Aorta (tissue), 5 donors: ENCODE results near the gene RNF207. TPM values are rescaled to one million over a fixed set of nuclear protein-coding genes. Genes with fewer than 3 reads are reported as not detected.

Experiments
- ATAC-seq: fragments of 200-7000 bp; cut with Tn5 transposase; one replicate; pipeline ENCODE4 v1.9.1; 2022; ENCODE audit warnings: moderate library complexity; ENCODE audit not compliant: low FRiP score
- DNase-seq, 2 donors: peaks; one replicate each; pipeline ENCODE4 v3.0.0-alpha.2; 2020
- H3K27ac ChIP-seq, 2 donors: one replicate each; pipeline ENCODE4 v1.5.1; 2013; ENCODE audit warnings: low read length in 2 of 2, mild to moderate bottlenecking in 2 of 2, moderate library complexity in 2 of 2, control low read depth in 1 of 2, inconsistent platforms in 1 of 2, low read depth in 1 of 2
- H3K27me3 ChIP-seq, 2 donors: one replicate each; pipeline ENCODE4 v1.6.1; 2013; ENCODE audit warnings: control low read depth in 1 of 2, low read length in 1 of 2, mild to moderate bottlenecking in 1 of 2, moderate library complexity in 1 of 2; ENCODE audit not compliant: insufficient read depth in 2 of 2, control insufficient read depth in 1 of 2
- H3K36me3 ChIP-seq, 2 donors: one replicate each; pipeline ENCODE4 v1.6.1; 2013; ENCODE audit warnings: control low read depth in 1 of 2, low read length in 1 of 2, mild to moderate bottlenecking in 1 of 2; ENCODE audit not compliant: insufficient read depth in 2 of 2, control insufficient read depth in 1 of 2
- H3K4me1 ChIP-seq, 2 donors: one replicate each; pipeline ENCODE4 v1.6.1; 2013; ENCODE audit warnings: low read length in 2 of 2, control low read depth in 1 of 2, mild to moderate bottlenecking in 1 of 2, moderate library complexity in 1 of 2; ENCODE audit not compliant: insufficient read depth in 2 of 2, control insufficient read depth in 1 of 2
- H3K4me3 ChIP-seq, 2 donors: one replicate each; pipeline ENCODE4 v1.5.1; 2013; ENCODE audit warnings: low read length in 2 of 2, control low read depth in 1 of 2, mild to moderate bottlenecking in 1 of 2
- H3K9me3 ChIP-seq: one replicate; pipeline ENCODE4 v1.6.1; 2013; ENCODE audit warnings: mild to moderate bottlenecking, low read length; ENCODE audit not compliant: control insufficient read depth
- WGBS, 2 donors: extraction: QIAGEN DNeasy Blood & Tissue Kit; methylation state at CpG; one replicate each; pipeline ENCODE4 v1.1.7; 2013; 5-methylcytosine and 5-hydroxymethylcytosine counted together
- intact Hi-C, 2 donors: fragments of 100-400 bp; cut with DNase I; formaldehyde crosslinking; loops; one replicate each; pipeline versions ENCODE4 v1.14.2 to v1.15.0; 2022
- polyA plus RNA-seq, 2 donors: library from polyadenylated mRNA; stranded (reverse); fragments of 200-250 nt; gene quantifications; one replicate each; pipeline ENCODE4 v1.2.3, GENCODE V29; 2013
- total RNA-seq, 2 donors: library from RNA; stranded (reverse); fragmentation: NEBNext Ultra II Directional; extraction: Animal tissue kit (Norgen Biotek cat#: 25700); gene quantifications; one replicate each; pipeline ENCODE4 v1.2.1, GENCODE V29; 2021
- donor health status: healthy with polysubstance abuse.
- donor health status: Bipolar disorder and iron deficiency.
- donor health status: DM: no; HTN: no; CAD: no.
- donor health status: DM: no; HTN: no; CAD: no.
- donor health status: DM: yes; HTN: yes; CAD: no.

RNF207 gene
- total and polyA plus RNA-seq, 4 donors: 1.5 to 31.4 (median 14.5) TPM

DNA sequence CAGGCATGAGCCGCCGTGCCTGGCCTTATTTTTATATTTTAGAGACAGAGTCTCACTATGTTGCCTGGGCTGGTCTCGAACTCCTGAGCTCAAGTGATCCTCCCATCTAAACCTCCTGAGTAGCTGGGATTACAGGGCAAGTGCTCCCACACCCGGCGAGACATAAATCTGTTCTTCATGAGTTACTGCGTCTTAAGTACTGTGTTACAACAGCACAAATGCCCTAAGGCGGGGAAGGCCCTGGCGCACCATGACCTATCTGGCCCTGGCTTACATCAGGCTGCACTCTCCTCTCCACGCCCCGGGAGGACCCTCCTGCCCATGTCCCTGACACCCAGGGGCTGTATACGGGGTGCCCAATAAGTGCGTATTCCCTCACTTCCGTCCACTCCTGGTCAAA lies 50.7 kb downstream of the RNF207 start:
- Histone ChIP-seq H3K4me1 (no peaks in the 10 kb centered on the region), H3K36me3 (no peaks in the 10 kb centered on the region), H3K27ac (no peak overlapping the region), H3K27me3 (no peaks in the 10 kb centered on the region), H3K9me3 (no peaks in the 10 kb centered on the region), H3K4me3 (no peak overlapping the region)
- WGBS, 2 donors: 94 to 96% methylated on average over 13 of the region's 13 CpGs
- ATAC-seq: no peak
- intact Hi-C loops: no loop called here
- no peak for DNase-seq

DNA sequence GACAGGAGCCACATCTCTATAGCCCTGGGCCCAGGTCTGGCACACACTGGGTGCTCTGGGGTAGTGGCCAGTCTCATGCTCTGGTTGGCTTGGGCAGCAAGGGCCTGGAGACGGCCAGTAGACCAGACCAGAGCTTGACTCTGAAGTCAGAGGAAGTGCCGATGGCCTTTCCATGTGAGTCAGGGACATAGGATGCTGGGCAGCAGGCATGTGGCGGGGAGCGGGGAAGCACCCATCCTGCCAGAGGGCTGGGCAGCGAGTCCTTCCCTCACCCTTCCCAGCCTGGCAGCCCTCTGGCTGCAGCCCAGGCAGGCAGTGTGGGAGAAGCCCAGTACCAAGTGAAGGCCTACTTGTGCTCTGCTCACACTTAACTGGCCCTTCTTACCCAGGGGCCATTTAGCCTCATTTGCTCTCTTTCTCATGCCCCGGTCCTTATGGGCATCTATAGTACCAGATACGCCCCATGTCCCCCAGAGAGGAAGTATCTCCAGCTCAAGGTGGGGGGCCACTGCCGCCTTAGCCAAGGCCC lies 51.7 kb downstream of the RNF207 start:
- Histone ChIP-seq H3K36me3 (no peaks in the 10 kb centered on the region), H3K27me3 (no peaks in the 10 kb centered on the region), H3K4me1 (no peaks in the 10 kb centered on the region), H3K9me3 (no peaks in the 10 kb centered on the region), H3K27ac (no peak overlapping the region), H3K4me3 (no peak overlapping the region)
- intact Hi-C loops: no loop called here
- 86 to 89% methylated on average over 8 of the region's 8 CpGs for WGBS, 2 donors
- DNase-seq (no peak), ATAC-seq (no peak)

DNA sequence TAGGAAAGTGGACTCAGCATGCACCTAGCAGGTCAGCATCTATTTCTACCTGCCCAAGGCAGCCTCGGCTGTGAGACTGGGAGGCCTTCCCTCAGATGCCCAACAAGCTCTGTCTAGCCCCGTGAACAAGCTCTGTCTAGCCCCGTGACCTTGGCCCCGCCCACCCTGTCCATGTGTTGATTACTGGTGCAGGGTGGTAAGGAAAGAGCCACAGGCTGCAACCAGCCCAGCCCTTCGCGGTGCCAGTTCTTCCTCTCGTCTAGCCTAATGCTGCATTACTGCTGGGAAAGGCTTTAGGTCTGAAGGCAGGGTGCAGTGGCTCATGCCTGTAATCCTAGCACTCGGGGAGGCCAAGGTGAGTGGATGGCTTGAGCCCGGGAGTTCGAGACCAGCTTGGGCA lies 52.8 kb downstream of the RNF207 start:
- intact Hi-C loops: no loop called here
- H3K4me3 ChIP-seq: no peak overlapping the region
- H3K9me3 ChIP-seq: no peaks in the 10 kb centered on the region
- no peak for DNase-seq
- ATAC-seq: no peak
- no peaks in the 10 kb centered on the region for H3K36me3 ChIP-seq
- no peaks in the 10 kb centered on the region for H3K27me3 ChIP-seq
- WGBS, 2 donors: 88 to 92% methylated on average over 10 of the region's 10 CpGs
- H3K27ac ChIP-seq: no peak overlapping the region
- no peaks in the 10 kb centered on the region for H3K4me1 ChIP-seq

DNA sequence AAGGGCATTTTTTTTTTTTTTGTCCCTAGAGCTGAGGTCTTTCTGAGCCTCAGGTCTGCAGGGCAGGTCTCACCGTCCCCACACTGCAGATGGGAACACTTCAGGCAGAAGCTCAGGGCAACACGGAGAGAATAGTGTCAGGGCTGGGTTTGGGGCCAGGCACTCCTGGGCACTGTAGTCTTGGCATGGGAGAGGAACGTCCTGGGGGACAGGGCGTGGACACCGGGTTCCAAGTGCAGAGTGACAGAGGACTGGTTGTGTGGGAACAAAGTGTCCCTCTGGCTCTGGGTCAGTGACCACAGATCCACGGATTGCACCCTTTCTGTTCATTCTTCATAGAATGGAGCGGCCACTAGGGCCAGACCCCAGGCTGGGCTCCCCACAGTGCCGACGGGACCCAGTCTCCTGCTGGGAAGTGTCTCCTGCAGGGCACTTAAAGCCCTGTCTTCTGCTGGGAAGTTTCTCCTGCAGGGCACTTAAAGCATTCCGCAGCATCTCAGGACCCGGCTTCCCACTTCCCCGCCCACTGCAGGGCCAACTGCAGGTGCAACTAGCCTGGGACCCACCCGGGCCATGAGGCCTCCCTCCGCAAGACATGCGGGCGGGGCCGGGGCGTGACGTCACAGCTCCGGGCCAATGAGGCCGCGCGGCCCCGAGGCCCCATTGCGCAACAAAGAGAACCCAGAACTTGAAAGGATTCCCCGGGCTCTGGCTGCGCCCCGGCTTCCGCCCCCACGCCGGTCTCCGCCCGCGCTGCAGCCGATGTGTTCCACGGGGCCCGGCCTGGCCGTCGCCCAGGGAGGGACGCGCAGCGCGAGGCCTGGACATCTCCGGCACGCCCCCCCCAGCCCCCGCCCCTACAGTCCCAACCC lies 53.8 kb downstream of the RNF207 start:
- H3K4me3 ChIP-seq: no peak overlapping the region
- ATAC-seq (peak; percentile 74), DNase-seq (peak; percentile 90 to 92)
- intact Hi-C loops: no loop called here
- no peaks in the 10 kb centered on the region for H3K4me1 ChIP-seq
- no peaks in the 10 kb centered on the region for H3K36me3 ChIP-seq
- 10 to 13% methylated on average over 38 to 46 of the region's 46 CpGs for WGBS, 2 donors
- H3K27ac ChIP-seq: no peak overlapping the region
- no peaks in the 10 kb centered on the region for H3K9me3 ChIP-seq
- no peaks in the 10 kb centered on the region for H3K27me3 ChIP-seq

DNA sequence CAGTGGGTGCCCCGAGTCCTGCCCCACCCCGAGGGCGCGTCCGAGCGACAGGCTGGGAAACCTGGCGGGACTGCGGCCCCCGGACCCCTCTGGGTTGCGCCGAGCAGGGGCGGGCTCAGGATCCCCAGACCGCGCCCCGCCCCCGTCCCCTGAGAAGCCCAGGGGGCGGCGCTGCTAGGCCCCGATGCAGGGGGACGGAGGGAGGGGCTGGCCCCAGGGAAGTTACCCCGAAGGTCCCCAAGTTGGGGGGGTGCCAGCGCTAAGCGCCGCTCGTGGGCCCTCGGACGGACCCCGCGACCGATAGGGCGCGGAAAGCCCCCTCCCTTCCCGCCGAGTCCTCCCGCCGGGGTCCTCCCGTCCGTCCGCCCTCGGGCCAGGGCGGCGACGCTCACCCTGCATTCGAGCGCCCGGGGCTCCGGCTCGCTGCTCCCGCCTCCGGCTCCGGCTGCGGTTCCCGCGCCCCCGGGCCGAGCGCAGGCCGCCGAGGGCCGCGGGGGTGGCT lies 54.6 kb downstream of the RNF207 start:
- Histone ChIP-seq H3K27ac (no peak overlapping the region), H3K36me3 (no peaks in the 10 kb centered on the region), H3K4me3 (peak overlapping the region; percentile 11 to 32), H3K9me3 (no peaks in the 10 kb centered on the region), H3K4me1 (no peaks in the 10 kb centered on the region), H3K27me3 (no peaks in the 10 kb centered on the region)
- intact Hi-C loops: no loop called here
- ATAC-seq (no peak), DNase-seq (no peak)
- 0 to 2% methylated on average over 8 to 61 of the region's 61 CpGs for WGBS, 2 donors

DNA sequence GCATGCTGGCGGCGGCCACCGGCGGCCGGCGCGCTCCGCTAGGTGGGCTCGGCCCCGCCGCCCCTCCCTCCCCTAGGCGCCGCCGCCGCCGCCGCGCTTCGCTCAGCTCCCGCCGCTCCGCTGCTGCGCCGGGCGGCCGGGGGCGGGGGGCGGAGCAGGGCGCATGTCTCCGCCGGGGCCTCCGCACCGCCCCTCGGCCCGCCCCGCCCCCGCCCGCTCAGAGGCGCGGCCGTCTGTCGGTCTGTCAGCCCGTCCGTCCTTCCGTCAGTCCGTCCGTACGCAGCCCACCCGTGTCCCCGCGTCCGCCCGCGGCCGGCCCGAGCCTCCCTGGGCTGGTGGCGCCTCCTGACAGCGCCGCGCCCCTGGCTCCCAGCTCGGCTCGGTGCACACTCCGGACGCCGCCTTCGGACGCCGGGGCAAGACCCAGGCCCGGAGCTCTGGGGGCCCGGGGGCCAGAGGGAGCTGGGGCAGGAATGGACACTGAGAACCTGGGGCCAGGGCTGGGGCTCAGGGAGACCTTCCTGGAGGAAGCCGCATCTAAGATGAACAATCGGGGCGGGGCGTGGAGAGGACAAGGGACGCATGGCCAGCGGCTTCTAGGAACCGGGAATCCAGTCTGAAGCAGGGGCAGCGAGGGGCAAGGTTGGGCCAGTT lies 55.2 kb downstream of the RNF207 start, which contains the start of gene GPR153:
Gene GPR153, minus strand, starts transcription at position 138 of the 654 bp plus-strand sequence. CDS start 6,193 bp downstream, outside the sequence.
- peak within 1 kb of the TSS; percentile 11 to 32 for H3K4me3 ChIP-seq
- no peak for DNase-seq
- H3K27me3 ChIP-seq: no peaks in the 10 kb centered on the region
- no peaks in the 10 kb centered on the region for H3K36me3 ChIP-seq
- no peak for ATAC-seq
- H3K9me3 ChIP-seq: no peaks in the 10 kb centered on the region
- 2% methylated on average over 30 to 78 of the region's 78 CpGs for whole genome bisulfite sequencing, 2 donors
- H3K4me1 ChIP-seq: no peaks in the 10 kb centered on the region
- intact Hi-C loops: no loop called here
- no peak within 1 kb of the TSS for H3K27ac ChIP-seq

DNA sequence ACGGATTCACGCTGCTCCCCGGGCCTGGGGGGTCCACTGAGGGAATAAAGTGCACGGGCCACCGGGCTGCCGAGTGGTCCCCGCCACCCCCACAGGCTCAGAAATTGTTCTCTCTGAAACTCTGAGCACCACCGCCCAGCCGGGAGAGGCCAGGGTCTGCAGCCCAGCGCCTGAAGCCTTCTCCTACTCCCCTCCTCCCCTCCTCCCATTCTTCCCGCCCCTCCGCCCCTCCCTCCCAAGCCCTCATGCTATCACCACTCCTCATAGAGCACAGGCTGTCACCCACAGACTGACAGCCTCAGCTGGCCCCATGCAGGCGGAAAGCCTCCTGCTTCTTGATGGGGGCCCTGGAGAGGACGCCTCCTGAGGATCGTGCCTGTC lies 55.7 kb downstream of the RNF207 start:
- intact Hi-C loops: no loop called here
- H3K4me3 ChIP-seq: no peak overlapping the region
- no peaks in the 10 kb centered on the region for H3K36me3 ChIP-seq
- no peaks in the 10 kb centered on the region for H3K4me1 ChIP-seq
- no peaks in the 10 kb centered on the region for H3K9me3 ChIP-seq
- ATAC-seq (no peak), DNase-seq (no peak)
- WGBS, 2 donors: 40 to 41% methylated on average over 13 to 15 of the region's 15 CpGs
- H3K27me3 ChIP-seq: no peaks in the 10 kb centered on the region
- H3K27ac ChIP-seq: no peak overlapping the region

DNA sequence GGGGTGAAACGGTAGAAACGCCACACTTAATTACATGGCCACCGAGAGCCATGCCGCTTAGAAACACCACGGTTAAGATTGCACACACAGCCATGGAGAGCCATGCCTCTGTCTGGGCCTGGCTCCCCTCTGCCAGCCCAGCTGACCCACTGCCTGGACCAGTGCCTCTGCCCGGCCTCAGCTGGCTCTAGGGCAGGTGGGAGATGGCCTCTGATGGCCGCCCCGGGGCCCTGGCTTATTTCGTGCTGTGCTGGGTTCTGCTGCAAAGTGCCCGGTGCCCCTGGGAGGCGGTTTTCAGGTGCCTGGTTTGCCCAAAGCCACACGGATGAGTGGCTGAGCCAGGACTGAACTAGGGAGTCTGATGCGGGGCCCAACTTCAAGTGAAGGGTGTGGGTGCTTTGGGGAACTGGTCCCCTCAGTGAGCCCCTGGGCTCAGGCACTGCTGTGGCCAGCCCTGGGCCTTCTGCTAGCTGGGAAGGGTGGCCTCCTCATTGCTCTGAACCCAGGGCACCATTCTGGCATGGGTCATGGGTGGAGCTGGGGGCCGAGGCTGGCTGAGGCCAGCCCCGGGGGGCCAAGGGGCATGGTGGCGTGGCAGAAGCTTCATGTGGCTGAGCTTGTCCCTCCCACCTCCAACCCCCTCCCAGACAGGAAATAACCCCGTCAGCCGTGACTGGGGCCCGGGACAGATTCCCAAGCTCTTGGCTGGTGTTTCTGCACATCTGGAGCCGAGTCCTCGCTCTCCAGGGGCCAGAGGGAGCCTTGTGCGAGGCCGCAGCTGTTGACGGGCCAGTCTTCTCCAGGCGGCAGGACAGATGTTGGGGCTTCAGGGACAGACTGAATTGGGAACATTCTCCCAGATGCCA lies 56.9 kb downstream of the RNF207 start:
- no peak overlapping the region for H3K27ac ChIP-seq
- H3K9me3 ChIP-seq: no peaks in the 10 kb centered on the region
- intact Hi-C loops: no loop called here
- no peaks in the 10 kb centered on the region for H3K4me1 ChIP-seq
- H3K4me3 ChIP-seq: no peak overlapping the region
- H3K27me3 ChIP-seq: no peaks in the 10 kb centered on the region
- ATAC-seq: peak; percentile 24
- DNase-seq: no peak
- no peaks in the 10 kb centered on the region for H3K36me3 ChIP-seq
- 53 to 58% methylated on average over 25 of the region's 25 CpGs for WGBS, 2 donors
